Measurements from ENCODE around the gene KLHL28. TPM values are rescaled to one million over a fixed set of nuclear protein-coding genes. Genes with fewer than 3 reads are reported as not detected.

KLHL28 gene
- total and polyA plus RNA-seq, 10 of the 15 experiments (the other 5 are each of a cell fraction or from before 2014, with no cell fraction given): 2.7 to 9.8 (median 6.2) TPM

- peak overlapping the region; percentile 92 for H3K4me2 ChIP-seq (ENCODE audit: control insufficient read depth, insufficient read depth)
- H3K4me3 ChIP-seq: peak overlapping the region; percentile 79
- no TSS peak for BruUV-seq (replicated peaks)
- ChIA-PET RAD21 (ENCODE audit: unreplicated experiment) (interaction anchor here (1.2 to 1.3 kb wide), 2 partner anchors 124 to 129 kb away, joined by 4 read pairs; partner anchors contain the start of gene PRPF39), POLR2A (interaction anchor here (0.5 to 4.0 kb wide), 5 partner anchors 111 to 292 kb away, joined by 3 to 44 read pairs (median 13); partner anchors contain the start of genes FKBP3, MIS18BP1 and PRPF39), SMC1A (ENCODE audit: uncharacterized antibody, unreplicated experiment) (interaction anchor here (0.8 to 2.5 kb wide), 7 partner anchors 10 to 177 kb away, joined by 3 to 7 read pairs (median 3); no protein-coding TSS in a partner anchor), CTCF (interaction anchor here (0.7 to 2.5 kb wide), 3 partner anchors 47 to 293 kb away, joined by 3 to 6 read pairs (median 5); partner anchors contain the start of gene MIS18BP1)
- in situ Hi-C loops (cut with MboI): loop anchor here (5.0 kb wide), 2 partner anchors 177 to 287 kb away; partner anchors contain the start of gene FANCM
- intact Hi-C loops (cut with micrococcal nuclease; ENCODE audit: unreplicated experiment): loop anchor here (2.0 kb wide), 2 partner anchors 125 to 293 kb away; partner anchors contain the start of genes MIS18BP1 and PRPF39
- WGBS (ENCODE audit: insufficient coverage, insufficient replicate concordance, low lambda C conversion rate, missing lambda C conversion rate): 86% methylated on average over 2 of the region's 2 CpGs
- peak overlapping the region; percentile 78 for H3K27ac ChIP-seq (ENCODE audit: control insufficient read depth, insufficient read depth)
- no peaks in the 10 kb centered on the region for H3K4me1 ChIP-seq (ENCODE audit: control insufficient read depth, insufficient read depth, low read length)
- H2AFZ ChIP-seq (ENCODE audit: control insufficient read depth, low read depth, low read length): no peak overlapping the region
- FAIRE-seq: no peak
- peak overlapping the region; percentile 59; the same call in 1 of the 2 replicates for H3K9ac ChIP-seq (ENCODE audit: control insufficient read depth, insufficient read depth, low read length)
- TF ChIP-seq CREB1 (IDR thresholded peaks at IDR 0.05; ENCODE audit: low read depth): no peak
- H4K20me1 ChIP-seq (ENCODE audit: control insufficient read depth, insufficient read depth): no peaks in the 10 kb centered on the region
- DNase-seq (ENCODE audit: low read depth, low spot score): no peak
- H3K36me3 ChIP-seq (ENCODE audit: control insufficient read depth in 2 of 2, insufficient read depth in 2 of 2, low read length in 1 of 2): no peaks in the 10 kb centered on the region
- no peaks in the 10 kb centered on the region for H3K9me3 ChIP-seq (replicated peaks; ENCODE audit: control insufficient read depth, insufficient read depth, low read length)
- no peak for ATAC-seq
- no peaks in the 10 kb centered on the region for H3K27me3 ChIP-seq (replicated peaks in 1 of 2; ENCODE audit: control insufficient read depth in 2 of 2, insufficient read depth in 2 of 2, low read length in 1 of 2)
- H3K79me2 ChIP-seq (ENCODE audit: control insufficient read depth, insufficient read depth, low read length): peaks cover 96% of the 10 kb centered on the region
Measured at GRCh38 chr14:44960146-44960545, 1.6 kb downstream of the KLHL28 start.

- no peaks in the 10 kb centered on the region for H4K20me1 ChIP-seq (ENCODE audit: control insufficient read depth, insufficient read depth)
- no peaks in the 10 kb centered on the region for H3K4me1 ChIP-seq (ENCODE audit: control insufficient read depth, insufficient read depth, low read length)
- BruUV-seq (replicated peaks): no TSS peak
- H3K9ac ChIP-seq (ENCODE audit: control insufficient read depth, insufficient read depth, low read length): peak overlapping the region; percentile 35; the same call in 1 of the 2 replicates
- POLR2A ChIA-PET: interaction anchor here (1.6 kb wide), 1 partner anchor 175 kb away, joined by 5 read pairs; the partner anchor contains the start of gene FKBP3
- ATAC-seq (no peak), DNase-seq (ENCODE audit: low read depth, low spot score) (no peak), FAIRE-seq (no peak)
- H3K4me3 ChIP-seq: peak overlapping the region; percentile 79
- peaks cover 94% of the 10 kb centered on the region for H3K79me2 ChIP-seq (ENCODE audit: control insufficient read depth, insufficient read depth, low read length)
- SMC1A ChIA-PET (ENCODE audit: uncharacterized antibody, unreplicated experiment): interaction anchor here (1.0 to 1.7 kb wide), 6 partner anchors 10 to 289 kb away, joined by 3 to 6 read pairs (median 3); no protein-coding TSS in a partner anchor
- H3K4me2 ChIP-seq (ENCODE audit: control insufficient read depth, insufficient read depth): peak overlapping the region; percentile 92
- H2AFZ ChIP-seq (ENCODE audit: control insufficient read depth, low read depth, low read length): no peak overlapping the region
- no peaks in the 10 kb centered on the region for H3K9me3 ChIP-seq (replicated peaks; ENCODE audit: control insufficient read depth, insufficient read depth, low read length)
- CTCF ChIA-PET: interaction anchor here (0.7 to 1.4 kb wide), 2 partner anchors 61 to 127 kb away, joined by 3 read pairs; no protein-coding TSS in a partner anchor
- no peaks in the 10 kb centered on the region for H3K27me3 ChIP-seq (replicated peaks in 1 of 2; ENCODE audit: control insufficient read depth in 2 of 2, insufficient read depth in 2 of 2, low read length in 1 of 2)
- H3K27ac ChIP-seq (ENCODE audit: control insufficient read depth, insufficient read depth): peak overlapping the region; percentile 78; the same call in 1 of the 2 replicates
- RAD21 ChIA-PET (ENCODE audit: unreplicated experiment): interaction anchor here (1.2 to 1.3 kb wide), 2 partner anchors 125 to 129 kb away, joined by 4 read pairs; partner anchors contain the start of gene PRPF39
- WGBS (ENCODE audit: insufficient coverage, insufficient replicate concordance, low lambda C conversion rate, missing lambda C conversion rate): 50% methylated on average over 3 of the region's 3 CpGs
- no peaks in the 10 kb centered on the region for H3K36me3 ChIP-seq (ENCODE audit: control insufficient read depth in 2 of 2, insufficient read depth in 2 of 2, low read length in 1 of 2)
- in situ Hi-C loops (cut with MboI): no loop called here
- intact Hi-C loops (cut with micrococcal nuclease; ENCODE audit: unreplicated experiment): no loop called here
- TF ChIP-seq EZH2 (IDR thresholded peaks at IDR 0.05; ENCODE audit: borderline replicate concordance, control insufficient read depth, low read depth, low read length): no peak
- TF ChIP-seq PKNOX1 (IDR thresholded peaks at IDR 0.05): no peak
- TF ChIP-seq MLLT1 (IDR thresholded peaks at IDR 0.05): no peak
- TF ChIP-seq ZNF622 (IDR thresholded peaks at IDR 0.05): no peak
- TF ChIP-seq ZSCAN29 (IDR thresholded peaks at IDR 0.05): no peak
- TF ChIP-seq ESRRA (IDR thresholded peaks at IDR 0.05; ENCODE audit: low read length): no peak
- no peak for TF ChIP-seq FOXK2 (IDR thresholded peaks at IDR 0.05)
- TF ChIP-seq REST (IDR thresholded peaks at IDR 0.05; ENCODE audit: low read depth, low read length): no peak
- TF ChIP-seq KAT2A (conservative IDR thresholded peaks at IDR 0.05; ENCODE audit: control insufficient read depth, low read depth, low read length): no peak
Measured at GRCh38 chr14:44959538-44959937, 2.2 kb downstream of the KLHL28 start.

All from GM12878 (cell line).